Measurements from ENCODE around the gene TGFB1I1. TPM values are rescaled to one million over a fixed set of nuclear protein-coding genes. Genes with fewer than 3 reads are reported as not detected.

TGFB1I1 gene
- total RNA-seq, 1 experiment from 2014 or later, result 4.3 TPM

DNA sequence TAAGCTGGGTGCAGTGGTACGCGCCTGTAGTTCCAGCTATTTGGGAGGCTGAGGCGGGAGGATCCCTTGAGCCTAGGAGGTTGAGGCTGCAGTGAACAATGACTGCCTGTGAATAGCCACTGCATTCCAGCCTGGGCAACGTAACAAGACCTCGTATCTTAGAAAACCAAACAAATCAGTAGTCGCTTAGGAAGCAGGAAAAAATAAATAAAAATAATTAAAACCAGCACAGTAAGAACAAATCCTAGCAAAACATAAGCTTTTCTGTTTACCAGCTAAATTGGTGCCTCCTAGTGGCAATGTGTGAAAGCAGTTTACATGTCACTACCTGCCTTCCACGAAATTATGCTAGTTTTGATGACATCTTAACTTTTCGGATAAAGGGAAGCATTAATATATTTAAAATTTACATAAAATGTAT, 11.4 kb upstream of the TGFB1I1 start:
- Mint-ChIP-seq H3K27me3 (ENCODE audit: low read depth) (no peaks in the 10 kb centered on the region), H3K4me1 (peaks cover 18% of the 10 kb centered on the region), H3K36me3 (peaks cover 13% of the 10 kb centered on the region; the same call in 1 of the 2 replicates), H3K27ac (peak overlapping the region; percentile 89), H3K4me3 (peak overlapping the region; percentile 88), H3K9me3 (no peaks in the 10 kb centered on the region)
- POLR2A ChIA-PET, result interaction anchor here (0.5 to 3.4 kb wide), 6 partner anchors 11 to 276 kb away, joined by 3 to 13 read pairs (median 4); partner anchors contain the start of gene TGFB1I1
- CTCF ChIA-PET, result interaction anchor here (0.6 to 12.2 kb wide), 34 partner anchors 8 to 519 kb away, joined by 3 to 221 read pairs (median 4); partner anchors contain the start of genes HSD3B7, PYCARD, PYDC1 and RUSF1
- no peak for ATAC-seq
- no peak for TF ChIP-seq NR2C2 (CRISPR knock-in tag; IDR thresholded peaks at IDR 0.05)
- TF ChIP-seq GTF2I (CRISPR knock-in tag; conservative IDR thresholded peaks at IDR 0.05), result peak; percentile 71; the same call in 1 of the 2 replicates
- DNase-seq (ENCODE audit: low spot score), result no peak

DNA sequence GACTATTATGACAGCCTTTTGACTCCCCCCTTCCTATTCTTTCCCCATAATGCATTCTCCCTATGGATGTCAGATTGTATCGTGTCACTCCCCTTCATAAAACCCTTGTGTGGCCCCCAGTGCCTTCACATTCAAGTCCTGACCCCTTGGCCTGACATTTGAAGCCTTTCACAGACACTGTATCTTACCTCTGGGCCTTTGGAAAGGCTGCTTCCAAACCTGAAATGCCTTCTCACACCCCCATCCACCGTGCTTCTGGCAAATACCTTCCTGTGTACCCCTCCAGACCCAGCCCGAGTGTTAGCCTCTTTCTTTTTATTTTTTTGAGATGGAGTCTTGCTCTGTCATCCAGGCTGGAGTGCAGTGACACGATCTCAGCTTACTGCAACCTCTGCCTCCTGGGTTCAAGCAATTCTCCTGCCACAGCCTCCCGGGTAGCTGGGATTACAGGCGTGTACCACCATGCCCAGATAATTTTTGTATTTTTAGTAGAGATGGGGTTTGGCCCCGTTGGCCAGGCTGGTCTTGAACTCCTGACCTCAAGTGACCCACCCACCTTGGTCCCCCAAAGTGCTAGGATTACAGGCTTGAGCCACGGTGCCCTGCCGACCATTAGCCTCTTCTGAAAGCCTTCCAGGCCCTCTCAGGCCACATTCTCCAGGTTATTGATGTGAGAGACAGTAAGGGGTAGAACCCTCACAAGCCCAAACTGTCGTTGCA, 10.6 kb upstream of the TGFB1I1 start:
- DNase-seq (ENCODE audit: low spot score) (no peak), ATAC-seq (no peak)
- H3K9me3 Mint-ChIP-seq, result no peaks in the 10 kb centered on the region
- H3K4me3 Mint-ChIP-seq, result no peak overlapping the region
- TF ChIP-seq TEAD4 (CRISPR knock-in tag; IDR thresholded peaks at IDR 0.05) (no peak), ELF4 (CRISPR knock-in tag; IDR thresholded peaks at IDR 0.05; ENCODE audit: low read depth) (no peak), RORB (CRISPR knock-in tag; IDR thresholded peaks at IDR 0.05) (no peak)
- TF ChIP-seq, protein P1, sequence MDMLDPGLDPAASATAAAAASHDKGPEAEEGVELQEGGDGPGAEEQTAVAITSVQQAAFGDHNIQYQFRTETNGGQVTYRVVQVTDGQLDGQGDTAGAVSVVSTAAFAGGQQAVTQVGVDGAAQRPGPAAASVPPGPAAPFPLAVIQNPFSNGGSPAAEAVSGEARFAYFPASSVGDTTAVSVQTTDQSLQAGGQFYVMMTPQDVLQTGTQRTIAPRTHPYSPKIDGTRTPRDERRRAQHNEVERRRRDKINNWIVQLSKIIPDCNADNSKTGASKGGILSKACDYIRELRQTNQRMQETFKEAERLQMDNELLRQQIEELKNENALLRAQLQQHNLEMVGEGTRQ (CRISPR knock-in tag; IDR thresholded peaks at IDR 0.05), result no peak
- TF ChIP-seq, protein P2, sequence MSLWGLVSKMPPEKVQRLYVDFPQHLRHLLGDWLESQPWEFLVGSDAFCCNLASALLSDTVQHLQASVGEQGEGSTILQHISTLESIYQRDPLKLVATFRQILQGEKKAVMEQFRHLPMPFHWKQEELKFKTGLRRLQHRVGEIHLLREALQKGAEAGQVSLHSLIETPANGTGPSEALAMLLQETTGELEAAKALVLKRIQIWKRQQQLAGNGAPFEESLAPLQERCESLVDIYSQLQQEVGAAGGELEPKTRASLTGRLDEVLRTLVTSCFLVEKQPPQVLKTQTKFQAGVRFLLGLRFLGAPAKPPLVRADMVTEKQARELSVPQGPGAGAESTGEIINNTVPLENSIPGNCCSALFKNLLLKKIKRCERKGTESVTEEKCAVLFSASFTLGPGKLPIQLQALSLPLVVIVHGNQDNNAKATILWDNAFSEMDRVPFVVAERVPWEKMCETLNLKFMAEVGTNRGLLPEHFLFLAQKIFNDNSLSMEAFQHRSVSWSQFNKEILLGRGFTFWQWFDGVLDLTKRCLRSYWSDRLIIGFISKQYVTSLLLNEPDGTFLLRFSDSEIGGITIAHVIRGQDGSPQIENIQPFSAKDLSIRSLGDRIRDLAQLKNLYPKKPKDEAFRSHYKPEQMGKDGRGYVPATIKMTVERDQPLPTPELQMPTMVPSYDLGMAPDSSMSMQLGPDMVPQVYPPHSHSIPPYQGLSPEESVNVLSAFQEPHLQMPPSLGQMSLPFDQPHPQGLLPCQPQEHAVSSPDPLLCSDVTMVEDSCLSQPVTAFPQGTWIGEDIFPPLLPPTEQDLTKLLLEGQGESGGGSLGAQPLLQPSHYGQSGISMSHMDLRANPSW (CRISPR knock-in tag; conservative IDR thresholded peaks at IDR 0.05; ENCODE audit: low read depth), result no peak
- peaks cover 12% of the 10 kb centered on the region for H3K4me1 Mint-ChIP-seq
- ChIA-PET CTCF (interaction anchor here (0.6 to 12.2 kb wide), 24 partner anchors 8 to 476 kb away, joined by 3 to 221 read pairs (median 6); partner anchors contain the start of genes HSD3B7, PYDC1, SLC5A2 and TGFB1I1), POLR2A (interaction anchor here (0.7 to 2.3 kb wide), 2 partner anchors 10 to 18 kb away, joined by 4 to 10 read pairs; partner anchors contain the start of gene TGFB1I1)
- H3K27me3 Mint-ChIP-seq (ENCODE audit: low read depth), result no peaks in the 10 kb centered on the region
- H3K27ac Mint-ChIP-seq, result no peak overlapping the region
- H3K36me3 Mint-ChIP-seq, result peaks cover 13% of the 10 kb centered on the region; the same call in 1 of the 2 replicates

DNA sequence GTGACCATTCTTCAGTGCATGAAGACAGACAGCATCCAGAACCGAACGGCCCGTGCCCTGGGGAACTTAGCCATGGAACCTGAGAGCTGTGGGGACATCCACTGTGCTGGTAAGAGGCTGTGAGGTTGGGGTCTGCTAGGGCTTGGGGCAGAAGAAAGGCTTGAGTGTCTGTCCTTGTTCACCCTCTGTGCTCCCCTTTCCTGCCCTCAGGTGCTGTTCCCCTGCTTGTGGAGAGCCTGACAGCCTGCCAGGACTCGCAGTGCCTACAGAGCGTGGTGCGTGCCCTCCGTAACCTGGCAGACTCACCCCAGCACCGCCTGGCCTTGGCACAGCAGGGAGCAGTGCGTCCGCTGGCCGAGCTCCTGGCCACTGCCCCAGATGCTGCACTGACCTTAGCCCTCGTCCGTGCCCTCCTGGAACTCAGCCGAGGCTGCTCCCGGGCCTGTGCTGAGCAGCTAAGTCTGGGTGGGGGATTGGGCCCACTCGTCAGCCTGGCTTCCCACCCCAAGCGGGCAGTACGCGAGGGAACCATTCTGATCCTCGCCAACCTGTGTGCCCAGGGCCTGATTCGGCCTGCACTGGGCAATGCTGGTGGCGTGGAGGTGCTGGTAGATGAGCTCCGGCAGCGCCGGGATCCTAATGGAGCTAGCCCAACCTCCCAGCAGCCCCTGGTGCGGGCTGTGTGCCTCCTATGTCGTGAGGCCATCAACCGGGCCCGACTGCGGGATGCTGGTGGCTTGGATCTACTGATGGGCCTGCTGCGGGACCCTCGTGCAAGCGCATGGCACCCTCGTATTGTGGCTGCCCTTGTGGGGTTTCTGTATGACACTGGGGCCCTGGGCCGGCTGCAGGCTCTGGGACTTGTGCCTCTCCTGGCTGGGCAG, 9.8 kb upstream of the TGFB1I1 start:
- no peak for DNase-seq (ENCODE audit: low spot score)
- peaks cover 12% of the 10 kb centered on the region for H3K4me1 Mint-ChIP-seq
- H3K27me3 Mint-ChIP-seq (ENCODE audit: low read depth), result no peaks in the 10 kb centered on the region
- ATAC-seq, result no peak
- ChIA-PET CTCF (interaction anchor here (0.6 to 12.2 kb wide), 3 partner anchors 8 to 477 kb away, joined by 3 to 221 read pairs (median 4); partner anchors contain the start of genes HSD3B7, SLC5A2 and TGFB1I1), POLR2A (no interaction called here)
- H3K36me3 Mint-ChIP-seq, result peaks cover 15% of the 10 kb centered on the region; the same call in 1 of the 2 replicates
- no peak overlapping the region for H3K27ac Mint-ChIP-seq
- H3K4me3 Mint-ChIP-seq, result no peak overlapping the region
- TF ChIP-seq, protein P3, sequence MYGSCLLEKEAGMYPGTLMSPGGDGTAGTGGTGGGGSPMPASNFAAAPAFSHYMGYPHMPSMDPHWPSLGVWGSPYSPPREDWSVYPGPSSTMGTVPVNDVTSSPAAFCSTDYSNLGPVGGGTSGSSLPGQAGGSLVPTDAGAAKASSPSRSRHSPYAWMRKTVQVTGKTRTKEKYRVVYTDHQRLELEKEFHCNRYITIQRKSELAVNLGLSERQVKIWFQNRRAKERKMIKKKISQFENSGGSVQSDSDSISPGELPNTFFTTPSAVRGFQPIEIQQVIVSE (CRISPR knock-in tag; IDR thresholded peaks at IDR 0.05; ENCODE audit: borderline replicate concordance), result no peak
- no peak for TF ChIP-seq ZNF232 (CRISPR knock-in tag; IDR thresholded peaks at IDR 0.05)
- TF ChIP-seq, protein P4, sequence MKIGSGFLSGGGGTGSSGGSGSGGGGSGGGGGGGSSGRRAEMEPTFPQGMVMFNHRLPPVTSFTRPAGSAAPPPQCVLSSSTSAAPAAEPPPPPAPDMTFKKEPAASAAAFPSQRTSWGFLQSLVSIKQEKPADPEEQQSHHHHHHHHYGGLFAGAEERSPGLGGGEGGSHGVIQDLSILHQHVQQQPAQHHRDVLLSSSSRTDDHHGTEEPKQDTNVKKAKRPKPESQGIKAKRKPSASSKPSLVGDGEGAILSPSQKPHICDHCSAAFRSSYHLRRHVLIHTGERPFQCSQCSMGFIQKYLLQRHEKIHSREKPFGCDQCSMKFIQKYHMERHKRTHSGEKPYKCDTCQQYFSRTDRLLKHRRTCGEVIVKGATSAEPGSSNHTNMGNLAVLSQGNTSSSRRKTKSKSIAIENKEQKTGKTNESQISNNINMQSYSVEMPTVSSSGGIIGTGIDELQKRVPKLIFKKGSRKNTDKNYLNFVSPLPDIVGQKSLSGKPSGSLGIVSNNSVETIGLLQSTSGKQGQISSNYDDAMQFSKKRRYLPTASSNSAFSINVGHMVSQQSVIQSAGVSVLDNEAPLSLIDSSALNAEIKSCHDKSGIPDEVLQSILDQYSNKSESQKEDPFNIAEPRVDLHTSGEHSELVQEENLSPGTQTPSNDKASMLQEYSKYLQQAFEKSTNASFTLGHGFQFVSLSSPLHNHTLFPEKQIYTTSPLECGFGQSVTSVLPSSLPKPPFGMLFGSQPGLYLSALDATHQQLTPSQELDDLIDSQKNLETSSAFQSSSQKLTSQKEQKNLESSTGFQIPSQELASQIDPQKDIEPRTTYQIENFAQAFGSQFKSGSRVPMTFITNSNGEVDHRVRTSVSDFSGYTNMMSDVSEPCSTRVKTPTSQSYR (CRISPR knock-in tag; IDR thresholded peaks at IDR 0.05), result no peak
- TF ChIP-seq ZNF219 (CRISPR knock-in tag; IDR thresholded peaks at IDR 0.05; ENCODE audit: borderline replicate concordance), result no peak
- no peak for TF ChIP-seq ZNF396 (CRISPR knock-in tag; IDR thresholded peaks at IDR 0.05; ENCODE audit: borderline replicate concordance)
- no peaks in the 10 kb centered on the region for H3K9me3 Mint-ChIP-seq

Data from WTC11 (cell line).